ENCODE results near the gene XIRP2. TPM values are rescaled to one million over a fixed set of nuclear protein-coding genes. Genes with fewer than 3 reads are reported as not detected.

The XIRP2 gene
- total RNA-seq, 1 donor from 2014 or later: not detected

DNA sequence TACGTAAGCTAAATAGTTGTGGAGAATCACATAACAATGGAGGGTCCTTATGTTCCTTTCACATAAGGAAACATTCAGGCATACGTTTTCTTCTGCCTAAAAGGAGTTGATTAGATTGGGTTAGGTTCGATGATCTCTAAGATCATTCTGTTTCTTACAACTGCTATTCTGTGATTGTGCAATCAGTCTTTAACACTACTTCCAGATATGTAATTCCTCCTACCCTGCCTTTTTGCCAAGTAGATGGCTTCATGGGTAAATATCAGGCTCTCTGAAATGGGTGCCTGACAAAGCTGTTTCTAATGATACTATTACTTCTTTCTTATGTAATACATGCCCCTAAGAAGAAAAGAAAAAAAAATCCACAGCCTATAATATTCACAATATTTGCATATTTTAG is 321.5 kb downstream of the XIRP2 start:
- Mint-ChIP-seq H3K27ac (no peak overlapping the region), H3K4me3 (no peak overlapping the region), H3K27me3 (ENCODE audit: insufficient read depth, low read depth) (no peaks in the 10 kb centered on the region), H3K4me1 (no peaks in the 10 kb centered on the region), H3K9me3 (no peaks in the 10 kb centered on the region), H3K36me3 (no peaks in the 10 kb centered on the region)
- Histone ChIP-seq H3K9ac (no peak overlapping the region), H3K4me3 (no peak overlapping the region), H2AFZ (replicated peaks) (no peak overlapping the region), H3K36me3 (no peaks in the 10 kb centered on the region), H3K27ac (no peak overlapping the region), H3F3A (ENCODE audit: low read depth) (no peaks in the 10 kb centered on the region), H4K20me1 (ENCODE audit: low read depth) (no peaks in the 10 kb centered on the region), H3K27me3 (no peaks in the 10 kb centered on the region), H3K4me1 (no peaks in the 10 kb centered on the region), H3K4me2 (no peak overlapping the region), H3K79me2 (ENCODE audit: low read depth) (no peaks in the 10 kb centered on the region), H3K9me3 (ENCODE audit: low read depth) (no peaks in the 10 kb centered on the region)
- no peak for DNase-seq (ENCODE audit: low spot score)
- no peak for TF ChIP-seq EZH2phosphoT487 (IDR thresholded peaks at IDR 0.05)
- TF ChIP-seq, protein P1, sequence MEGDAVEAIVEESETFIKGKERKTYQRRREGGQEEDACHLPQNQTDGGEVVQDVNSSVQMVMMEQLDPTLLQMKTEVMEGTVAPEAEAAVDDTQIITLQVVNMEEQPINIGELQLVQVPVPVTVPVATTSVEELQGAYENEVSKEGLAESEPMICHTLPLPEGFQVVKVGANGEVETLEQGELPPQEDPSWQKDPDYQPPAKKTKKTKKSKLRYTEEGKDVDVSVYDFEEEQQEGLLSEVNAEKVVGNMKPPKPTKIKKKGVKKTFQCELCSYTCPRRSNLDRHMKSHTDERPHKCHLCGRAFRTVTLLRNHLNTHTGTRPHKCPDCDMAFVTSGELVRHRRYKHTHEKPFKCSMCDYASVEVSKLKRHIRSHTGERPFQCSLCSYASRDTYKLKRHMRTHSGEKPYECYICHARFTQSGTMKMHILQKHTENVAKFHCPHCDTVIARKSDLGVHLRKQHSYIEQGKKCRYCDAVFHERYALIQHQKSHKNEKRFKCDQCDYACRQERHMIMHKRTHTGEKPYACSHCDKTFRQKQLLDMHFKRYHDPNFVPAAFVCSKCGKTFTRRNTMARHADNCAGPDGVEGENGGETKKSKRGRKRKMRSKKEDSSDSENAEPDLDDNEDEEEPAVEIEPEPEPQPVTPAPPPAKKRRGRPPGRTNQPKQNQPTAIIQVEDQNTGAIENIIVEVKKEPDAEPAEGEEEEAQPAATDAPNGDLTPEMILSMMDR (IDR thresholded peaks at IDR 0.05): no peak
- TF ChIP-seq EZH2 (IDR thresholded peaks at IDR 0.05): no peak

DNA sequence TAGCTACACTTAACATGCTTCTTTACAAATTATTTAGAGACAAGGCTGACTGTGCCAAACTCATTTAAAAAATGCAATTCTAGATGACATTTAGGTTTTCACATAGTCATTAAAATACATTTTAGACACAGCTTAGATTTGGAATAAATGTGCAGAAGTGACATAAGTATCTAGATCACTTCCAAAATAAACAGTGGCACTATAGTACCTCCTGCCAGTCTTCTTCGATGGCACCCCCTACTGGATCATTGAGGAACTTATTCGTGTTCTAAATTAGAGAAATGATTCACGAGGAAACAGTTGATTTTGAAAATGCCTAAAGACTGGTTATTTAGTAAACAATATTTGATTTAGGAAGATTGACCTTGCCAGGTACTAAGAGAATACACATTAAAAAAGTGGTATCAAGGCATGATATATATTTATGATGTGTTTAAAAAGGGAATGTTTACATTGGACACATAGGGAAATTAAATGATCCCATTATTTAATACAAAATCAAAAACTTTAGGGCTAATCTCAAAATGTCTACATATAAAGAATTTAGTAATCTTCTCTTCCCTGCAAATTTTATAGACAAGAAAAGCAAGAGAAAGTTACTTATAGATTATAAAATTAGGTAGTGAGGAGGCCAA is 323.9 kb downstream of the XIRP2 start:
- H3K4me2 ChIP-seq: no peak overlapping the region
- no peak overlapping the region for H3K9ac ChIP-seq
- no peak overlapping the region for H3K27ac ChIP-seq
- Mint-ChIP-seq H3K27me3 (ENCODE audit: insufficient read depth, low read depth) (no peaks in the 10 kb centered on the region), H3K4me3 (no peak overlapping the region), H3K27ac (no peak overlapping the region), H3K4me1 (no peaks in the 10 kb centered on the region), H3K36me3 (no peaks in the 10 kb centered on the region), H3K9me3 (no peaks in the 10 kb centered on the region)
- H3K27me3 ChIP-seq: no peaks in the 10 kb centered on the region
- H3K9me3 ChIP-seq (ENCODE audit: low read depth): no peaks in the 10 kb centered on the region
- H4K20me1 ChIP-seq (ENCODE audit: low read depth): no peaks in the 10 kb centered on the region
- no peaks in the 10 kb centered on the region for H3K79me2 ChIP-seq (ENCODE audit: low read depth)
- DNase-seq (ENCODE audit: low spot score): peak; percentile 72
- H3F3A ChIP-seq (ENCODE audit: low read depth): no peaks in the 10 kb centered on the region
- no peaks in the 10 kb centered on the region for H3K36me3 ChIP-seq
- H3K4me1 ChIP-seq: no peaks in the 10 kb centered on the region
- no peak overlapping the region for H3K4me3 ChIP-seq
- TF ChIP-seq EZH2 (IDR thresholded peaks at IDR 0.05): no peak
- TF ChIP-seq, protein P1 (IDR thresholded peaks at IDR 0.05): peak; percentile 91
- TF ChIP-seq EZH2phosphoT487 (IDR thresholded peaks at IDR 0.05): no peak
- H2AFZ ChIP-seq (replicated peaks): no peak overlapping the region

DNA sequence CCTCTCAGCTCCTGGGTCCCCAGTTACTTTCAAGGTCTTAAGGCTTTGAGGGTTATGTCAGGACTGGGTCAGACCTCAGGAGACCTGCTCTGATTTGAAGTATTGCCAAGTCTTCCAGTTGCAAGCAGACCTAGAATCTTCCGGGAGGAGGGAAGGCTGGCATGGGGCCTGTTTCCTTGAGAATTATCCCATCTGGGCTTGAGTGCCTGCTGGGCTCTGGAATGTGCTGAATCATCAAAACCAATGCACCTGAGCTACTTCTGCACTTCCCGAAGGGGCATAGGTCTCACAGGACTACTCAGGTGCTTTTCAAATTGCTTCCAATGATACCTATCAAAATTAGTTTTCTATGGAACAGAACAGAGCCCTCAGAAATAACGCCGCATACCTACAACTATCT is 327.3 kb downstream of the XIRP2 start:
- H3K4me1 ChIP-seq: no peaks in the 10 kb centered on the region
- no peaks in the 10 kb centered on the region for H3K36me3 Mint-ChIP-seq
- H3K27me3 ChIP-seq: no peaks in the 10 kb centered on the region
- H2AFZ ChIP-seq (replicated peaks): no peak overlapping the region
- H3K9me3 Mint-ChIP-seq: no peaks in the 10 kb centered on the region
- no peaks in the 10 kb centered on the region for H3K27me3 Mint-ChIP-seq (ENCODE audit: insufficient read depth, low read depth)
- H3K27ac Mint-ChIP-seq: no peak overlapping the region
- H3K9ac ChIP-seq: no peak overlapping the region
- H3K27ac ChIP-seq: no peak overlapping the region
- H3K4me1 Mint-ChIP-seq: no peaks in the 10 kb centered on the region
- TF ChIP-seq, protein P1 (IDR thresholded peaks at IDR 0.05): no peak
- TF ChIP-seq EZH2phosphoT487 (IDR thresholded peaks at IDR 0.05): no peak
- TF ChIP-seq EZH2 (IDR thresholded peaks at IDR 0.05): no peak
- no peaks in the 10 kb centered on the region for H3K9me3 ChIP-seq (ENCODE audit: low read depth)
- H3K36me3 ChIP-seq: no peaks in the 10 kb centered on the region
- no peak overlapping the region for H3K4me3 Mint-ChIP-seq
- no peaks in the 10 kb centered on the region for H4K20me1 ChIP-seq (ENCODE audit: low read depth)
- no peak for DNase-seq (ENCODE audit: low spot score)
- no peaks in the 10 kb centered on the region for H3F3A ChIP-seq (ENCODE audit: low read depth)
- H3K79me2 ChIP-seq (ENCODE audit: low read depth): no peaks in the 10 kb centered on the region
- H3K4me3 ChIP-seq: no peak overlapping the region
- no peak overlapping the region for H3K4me2 ChIP-seq

All from neural progenitor cell (in vitro differentiated cells).